Smooth muscle cell (in vitro differentiated cells): ENCODE measurements around the gene RUFY4. TPM values are rescaled to one million over a fixed set of nuclear protein-coding genes. Genes with fewer than 3 reads are reported as not detected.

ENCODE experiments used
- DNase-seq: peaks from one replicate; lab custom pipeline; 2025; ENCODE audit not compliant: unreplicated experiment; lab: John Stamatoyannopoulos, UW
- H2AFZ ChIP-seq: fragments of 200-600 bp; sonication (generic); 2 replicates; pipeline ENCODE4 v1.6.0; 2016; ENCODE audit warnings: antibody characterized with exemption, low read depth, mild to moderate bottlenecking
- H3F3A ChIP-seq: fragments of 200-600 bp; sonication (generic); 2 replicates; pipeline ENCODE4 v1.6.0; 2017; ENCODE audit warnings: antibody characterized with exemption, low read depth
- H3K27ac ChIP-seq: fragments of 200-600 bp; sonication (generic); 2 replicates; pipeline ENCODE4 v1.5.1; 2016; ENCODE audit warnings: low read depth, mild to moderate bottlenecking
- H3K27me3 ChIP-seq: fragments of 200-600 bp; sonication (generic); 2 replicates; pipeline ENCODE4 v1.6.1; 2016; ENCODE audit warnings: low read depth, mild to moderate bottlenecking
- H3K36me3 ChIP-seq: fragments of 200-600 bp; sonication (generic); 2 replicates; pipeline ENCODE4 v1.5.1; 2016; ENCODE audit warnings: low read depth
- H3K4me1 ChIP-seq: fragments of 200-600 bp; sonication (generic); 2 replicates; pipeline ENCODE4 v1.5.1; 2016; ENCODE audit warnings: low read depth
- H3K4me2 ChIP-seq: fragments of 200-600 bp; sonication (generic); 2 replicates; pipeline ENCODE4 v1.6.0; 2016; ENCODE audit warnings: mild to moderate bottlenecking
- H3K4me3 ChIP-seq: fragments of 200-600 bp; sonication (generic); 2 replicates; pipeline ENCODE4 v1.5.1; 2016; ENCODE audit warnings: mild to moderate bottlenecking
- H3K79me2 ChIP-seq: fragments of 200-600 bp; sonication (generic); 2 replicates; pipeline ENCODE4 v1.6.0; 2016; ENCODE audit warnings: low read depth, mild to moderate bottlenecking
- H3K9ac ChIP-seq: fragments of 200-600 bp; sonication (generic); 2 replicates; pipeline ENCODE4 v1.6.0; 2016; ENCODE audit warnings: low read depth
- H3K9me3 ChIP-seq: fragments of 200-600 bp; sonication (generic); replicated peaks from 2 replicates; pipeline ENCODE4 v1.5.1; 2016; ENCODE audit warnings: low read depth
- H4K20me1 ChIP-seq: fragments of 200-600 bp; sonication (generic); 2 replicates; pipeline ENCODE4 v1.6.0; 2016; ENCODE audit warnings: low read depth
- WGBS: methylation state at CpG from one replicate; pipeline ENCODE4 v1.1.7; 2016; ENCODE audit warnings: low lambda C conversion rate; 5-methylcytosine and 5-hydroxymethylcytosine counted together
- polyA plus RNA-seq: library from polyadenylated mRNA; unstranded; fragments of >200 nt; fragmentation: Nextera tagmentation; extraction: Ambion mirVana; gene quantifications from 2 replicates; pipeline ENCODE4 v1.2.1, GENCODE V29; 2016
- total RNA-seq: library from RNA; depleted of rRNA; stranded (reverse); fragments of >200 nt; gene quantifications from 2 replicates; pipeline ENCODE4 v1.2.3, GENCODE V29; 2014
- TF ChIP-seq, protein P1 (sequence below): fragments of 200-600 bp; sonication (generic); IDR thresholded peaks from 2 replicates; pipeline ENCODE4 v1.5.1; 2017; ENCODE audit warnings: borderline replicate concordance, mild to moderate bottlenecking, antibody characterized with exemption; ENCODE audit not compliant: insufficient read depth, poor library complexity, severe bottlenecking

Gene RUFY4
- total and polyA plus RNA-seq, 2 experiments from 2014 or later, result 0.10 TPM; not detected in 1

DNA sequence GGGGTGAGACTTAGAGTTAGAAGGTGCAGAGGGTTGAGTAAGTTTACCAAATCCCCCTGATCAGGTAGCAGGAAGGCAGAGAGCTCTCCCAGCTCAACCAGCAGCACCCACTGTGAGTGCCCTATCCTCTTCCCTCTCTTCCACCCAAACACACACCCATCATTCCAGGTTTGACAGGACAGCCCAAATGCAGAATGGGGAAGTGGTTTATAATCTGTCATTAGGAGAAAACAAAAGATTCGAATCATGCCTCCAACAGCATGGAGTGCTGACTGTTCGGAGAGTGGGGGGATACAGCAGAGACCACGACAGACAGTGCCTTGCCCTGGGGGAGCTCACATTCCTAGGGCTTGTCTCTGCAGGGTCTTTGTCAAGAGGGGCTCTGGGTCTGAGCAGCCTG lies 68.5 kb downstream of the RUFY4 start:
- TF ChIP-seq, protein P1, sequence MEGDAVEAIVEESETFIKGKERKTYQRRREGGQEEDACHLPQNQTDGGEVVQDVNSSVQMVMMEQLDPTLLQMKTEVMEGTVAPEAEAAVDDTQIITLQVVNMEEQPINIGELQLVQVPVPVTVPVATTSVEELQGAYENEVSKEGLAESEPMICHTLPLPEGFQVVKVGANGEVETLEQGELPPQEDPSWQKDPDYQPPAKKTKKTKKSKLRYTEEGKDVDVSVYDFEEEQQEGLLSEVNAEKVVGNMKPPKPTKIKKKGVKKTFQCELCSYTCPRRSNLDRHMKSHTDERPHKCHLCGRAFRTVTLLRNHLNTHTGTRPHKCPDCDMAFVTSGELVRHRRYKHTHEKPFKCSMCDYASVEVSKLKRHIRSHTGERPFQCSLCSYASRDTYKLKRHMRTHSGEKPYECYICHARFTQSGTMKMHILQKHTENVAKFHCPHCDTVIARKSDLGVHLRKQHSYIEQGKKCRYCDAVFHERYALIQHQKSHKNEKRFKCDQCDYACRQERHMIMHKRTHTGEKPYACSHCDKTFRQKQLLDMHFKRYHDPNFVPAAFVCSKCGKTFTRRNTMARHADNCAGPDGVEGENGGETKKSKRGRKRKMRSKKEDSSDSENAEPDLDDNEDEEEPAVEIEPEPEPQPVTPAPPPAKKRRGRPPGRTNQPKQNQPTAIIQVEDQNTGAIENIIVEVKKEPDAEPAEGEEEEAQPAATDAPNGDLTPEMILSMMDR, result no peak
- Histone ChIP-seq H3K4me2 (no peak overlapping the region), H3K9me3 (no peaks in the 10 kb centered on the region), H2AFZ (no peak overlapping the region), H3K9ac (no peak overlapping the region), H3K27ac (no peak overlapping the region), H3F3A (no peaks in the 10 kb centered on the region), H3K79me2 (no peaks in the 10 kb centered on the region), H3K4me1 (no peaks in the 10 kb centered on the region), H3K27me3 (peaks cover 23% of the 10 kb centered on the region), H3K4me3 (no peak overlapping the region), H4K20me1 (no peaks in the 10 kb centered on the region), H3K36me3 (no peaks in the 10 kb centered on the region)
- DNase-seq, result no peak
- 75% methylated on average over 3 of the region's 3 CpGs for WGBS

DNA sequence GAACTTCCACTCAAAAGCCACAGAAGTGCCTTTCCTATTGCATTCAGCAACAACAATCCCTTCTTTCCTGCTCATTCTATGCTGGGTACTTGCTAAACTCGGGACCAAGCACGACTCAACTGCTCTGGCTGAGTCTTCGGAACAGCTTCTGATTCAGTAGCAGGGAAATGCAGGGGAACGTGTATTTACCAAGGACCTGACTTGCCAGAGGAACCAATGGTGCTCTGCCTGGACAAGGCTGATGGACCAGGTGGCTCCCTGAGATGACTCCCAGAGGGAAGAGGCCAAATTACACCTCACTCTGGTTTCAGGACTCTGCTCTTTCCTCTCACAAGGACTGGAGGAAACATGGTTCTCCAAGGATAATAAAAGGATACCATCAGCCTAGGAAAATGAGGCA lies 69.0 kb downstream of the RUFY4 start:
- no peak overlapping the region for H3K27ac ChIP-seq

More for the DNA sequence above, 69.0 kb downstream of the RUFY4 start:
- Histone ChIP-seq H3K36me3 (no peaks in the 10 kb centered on the region), H4K20me1 (no peaks in the 10 kb centered on the region), H3K9me3 (no peaks in the 10 kb centered on the region), H3K9ac (no peak overlapping the region), H3K27me3 (peaks cover 23% of the 10 kb centered on the region), H3K4me3 (no peak overlapping the region), H3K79me2 (no peaks in the 10 kb centered on the region), H3F3A (no peaks in the 10 kb centered on the region), H2AFZ (no peak overlapping the region), H3K4me2 (no peak overlapping the region), H3K4me1 (no peaks in the 10 kb centered on the region)
- DNase-seq, result no peak
- 84% methylated on average over 4 of the region's 4 CpGs for WGBS
- TF ChIP-seq, protein P1, result no peak

Other genes starting within 250 kb of the RUFY4 start
- gene TNS1, start 66.3 kb upstream of the RUFY4 start, total RNA-seq, result 61.5 and 67.7 TPM in 2 replicates
- 45.0 and 52.3 TPM in 2 replicates for gene TNS1, start 66.3 kb upstream of the RUFY4 start, polyA plus RNA-seq
- not detected in 2 replicates for gene CXCR2, start 56.8 kb downstream of the RUFY4 start, total RNA-seq
- 0.24 TPM in 1 of 2 replicates, not detected in the other for gene CXCR2, start 56.8 kb downstream of the RUFY4 start, polyA plus RNA-seq
- not detected in 2 replicates for gene CXCR1, start 97.7 kb downstream of the RUFY4 start, total RNA-seq
- not detected in 2 replicates for gene CXCR1, start 97.7 kb downstream of the RUFY4 start, polyA plus RNA-seq
- gene ARPC2, start 147.9 kb downstream of the RUFY4 start, total RNA-seq, result 645 and 653 TPM in 2 replicates
- 858 and 872 TPM in 2 replicates for gene ARPC2, start 147.9 kb downstream of the RUFY4 start, polyA plus RNA-seq
- gene GPBAR1, start 191.8 kb downstream of the RUFY4 start, total RNA-seq, result 0.94 and 1.3 TPM in 2 replicates
- 1.6 and 2.6 TPM in 2 replicates for gene GPBAR1, start 191.8 kb downstream of the RUFY4 start, polyA plus RNA-seq
- 58.9 and 71.5 TPM in 2 replicates for gene AAMP, start 200.9 kb downstream of the RUFY4 start, total RNA-seq
- 95.8 and 135 TPM in 2 replicates for gene AAMP, start 200.9 kb downstream of the RUFY4 start, polyA plus RNA-seq
- 26.1 and 42.0 TPM in 2 replicates for gene PNKD, start 201.3 kb downstream of the RUFY4 start, total RNA-seq
- gene PNKD, start 201.3 kb downstream of the RUFY4 start, polyA plus RNA-seq, result 109 and 126 TPM in 2 replicates
- 109 TPM in 2 replicates for gene TMBIM1, start 223.2 kb downstream of the RUFY4 start, total RNA-seq
- gene TMBIM1, start 223.2 kb downstream of the RUFY4 start, polyA plus RNA-seq, result 121 and 172 TPM in 2 replicates